ENCODE data around the gene SCIMP.

DNA sequence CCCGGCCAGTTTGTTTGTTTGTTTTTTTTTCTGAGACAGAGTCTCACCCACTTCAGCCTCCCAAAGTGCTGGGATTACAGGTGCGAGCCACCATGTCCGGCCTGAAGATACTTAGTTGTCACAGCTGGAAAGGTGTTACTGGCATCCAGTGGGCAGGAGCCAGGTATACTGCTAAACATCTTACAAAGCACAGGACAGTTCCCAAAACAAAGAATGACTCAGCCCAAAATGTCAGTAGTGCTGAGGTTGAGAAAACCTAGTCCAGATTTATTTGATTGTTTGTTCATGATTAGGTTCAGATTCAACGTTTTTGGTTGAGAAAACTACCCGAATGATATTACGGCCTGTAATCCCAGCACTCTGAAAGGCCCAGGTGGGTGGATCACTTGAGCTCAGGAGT, 28.8 kb upstream of the SCIMP start:
- TF ChIP-seq, protein P1, sequence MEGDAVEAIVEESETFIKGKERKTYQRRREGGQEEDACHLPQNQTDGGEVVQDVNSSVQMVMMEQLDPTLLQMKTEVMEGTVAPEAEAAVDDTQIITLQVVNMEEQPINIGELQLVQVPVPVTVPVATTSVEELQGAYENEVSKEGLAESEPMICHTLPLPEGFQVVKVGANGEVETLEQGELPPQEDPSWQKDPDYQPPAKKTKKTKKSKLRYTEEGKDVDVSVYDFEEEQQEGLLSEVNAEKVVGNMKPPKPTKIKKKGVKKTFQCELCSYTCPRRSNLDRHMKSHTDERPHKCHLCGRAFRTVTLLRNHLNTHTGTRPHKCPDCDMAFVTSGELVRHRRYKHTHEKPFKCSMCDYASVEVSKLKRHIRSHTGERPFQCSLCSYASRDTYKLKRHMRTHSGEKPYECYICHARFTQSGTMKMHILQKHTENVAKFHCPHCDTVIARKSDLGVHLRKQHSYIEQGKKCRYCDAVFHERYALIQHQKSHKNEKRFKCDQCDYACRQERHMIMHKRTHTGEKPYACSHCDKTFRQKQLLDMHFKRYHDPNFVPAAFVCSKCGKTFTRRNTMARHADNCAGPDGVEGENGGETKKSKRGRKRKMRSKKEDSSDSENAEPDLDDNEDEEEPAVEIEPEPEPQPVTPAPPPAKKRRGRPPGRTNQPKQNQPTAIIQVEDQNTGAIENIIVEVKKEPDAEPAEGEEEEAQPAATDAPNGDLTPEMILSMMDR (CRISPR knock-in tag; IDR thresholded peaks at IDR 0.05) = no peak
- no peak for TF ChIP-seq ARHGAP35 (CRISPR knock-in tag; IDR thresholded peaks at IDR 0.05; ENCODE audit: borderline replicate concordance)
- no peak for TF ChIP-seq KMT2B (CRISPR knock-in tag; IDR thresholded peaks at IDR 0.05)
- TF ChIP-seq EZH2 (conservative IDR thresholded peaks at IDR 0.05; ENCODE audit: low read depth, low read length) = no peak
